Limb (tissue), 2 donors: ENCODE results near the gene MRTO4.
"Not testable (repeated sequence)": the region's sequence is repeated elsewhere in the genome, so short reads cannot be mapped to it uniquely, and the experiment has no call there.

Experiments used
- DNase-seq, 2 donors: peaks; one replicate each; pipeline ENCODE4 v3.0.0-alpha.2; 2016; ENCODE audit errors: extremely low spot score in 2 of 2

The MRTO4 gene

GRCh38 chr1:19222979-19223824 is 28.4 kb upstream of the MRTO4 start:
- DNase-seq = no peak

- no peak for DNase-seq
Observed at GRCh38 chr1:19229229-19229628, 22.4 kb upstream of the MRTO4 start.

GRCh38 chr1:19229828-19230325 is 21.7 kb upstream of the MRTO4 start:
- no peak for DNase-seq

- DNase-seq = not testable (repeated sequence)
Observed at GRCh38 chr1:19231736-19232523, 19.7 kb upstream of the MRTO4 start.

- DNase-seq = no peak
Observed at GRCh38 chr1:19232524-19232846, 19.1 kb upstream of the MRTO4 start.

GRCh38 chr1:19234224-19234623 is 17.4 kb upstream of the MRTO4 start:
- no peak for DNase-seq

GRCh38 chr1:19239876-19240275 is 11.7 kb upstream of the MRTO4 start:
- DNase-seq = no peak

GRCh38 chr1:19240673-19241538 is 10.7 kb upstream of the MRTO4 start:
- DNase-seq = peak; percentile 36 to 50

- DNase-seq = no peak
Observed at GRCh38 chr1:19250629-19251304, 838 bp upstream of the MRTO4 start.

- no peak for DNase-seq
Observed at GRCh38 chr1:19254416-19254815, 2.8 kb downstream of the MRTO4 start.

- DNase-seq = no peak
Observed at GRCh38 chr1:19255288-19255687, 3.7 kb downstream of the MRTO4 start.

- DNase-seq = not testable (repeated sequence)
Observed at GRCh38 chr1:19256301-19256700, 4.7 kb downstream of the MRTO4 start.

- no peak for DNase-seq
Observed at GRCh38 chr1:19257178-19257914, 5.7 kb downstream of the MRTO4 start.

- no peak for DNase-seq
Observed at GRCh38 chr1:19258353-19258752, 6.7 kb downstream of the MRTO4 start.

- DNase-seq = peak; percentile 28 to 36
Observed at GRCh38 chr1:19260211-19261138, 8.9 kb downstream of the MRTO4 start.

GRCh38 chr1:19262047-19262446 is 10.4 kb downstream of the MRTO4 start:
- DNase-seq = no peak

GRCh38 chr1:19262744-19263143 is 11.1 kb downstream of the MRTO4 start:
- DNase-seq = no peak

GRCh38 chr1:19268445-19268844 is 16.8 kb downstream of the MRTO4 start:
- DNase-seq = no peak
